GM19463 (cell line): ENCODE results near the gene AKT1S1.

Experiments
- ATAC-seq: cut with Tn5 transposase; IDR thresholded peaks from one replicate; pipeline ENCODE4 v1.9.1; 2021; ENCODE audit warnings: mild to moderate bottlenecking, moderate library complexity; ENCODE audit not compliant: unreplicated experiment

AKT1S1 gene

GRCh38 chr19:49871349-49871985, 5.7 kb downstream of the AKT1S1 start:
- no peak for ATAC-seq

GRCh38 chr19:49870309-49870901, 6.8 kb downstream of the AKT1S1 start:
- ATAC-seq, result no peak

- peak; percentile 72 for ATAC-seq
These were observed 7.5 kb downstream of the AKT1S1 start for GRCh38 chr19:49869484-49870308.

GRCh38 chr19:49869009-49869483, 8.1 kb downstream of the AKT1S1 start:
- ATAC-seq, result peak; percentile 8

GRCh38 chr19:49866933-49867782, 10.0 kb downstream of the AKT1S1 start, which contains the start of gene PNKP:
TSS of gene PNKP (minus strand) at chr19:49867576. CDS start at chr19:49867204, 372 bp downstream.
- ATAC-seq, result peak; percentile 35

GRCh38 chr19:49864890-49865289, 12.3 kb downstream of the AKT1S1 start:
- ATAC-seq, result no peak

GRCh38 chr19:49863935-49864320, 13.2 kb downstream of the AKT1S1 start:
- ATAC-seq, result no peak

- ATAC-seq, result no peak
These were observed 13.8 kb downstream of the AKT1S1 start for GRCh38 chr19:49863254-49863934.

GRCh38 chr19:49862391-49863253, 14.5 kb downstream of the AKT1S1 start:
- ATAC-seq, result no peak

- no peak for ATAC-seq
These were observed 15.4 kb downstream of the AKT1S1 start for GRCh38 chr19:49861541-49862378.

- ATAC-seq, result no peak
These were observed 16.0 kb downstream of the AKT1S1 start for GRCh38 chr19:49861107-49861506.

GRCh38 chr19:49860336-49861102, 16.6 kb downstream of the AKT1S1 start:
- ATAC-seq, result no peak

GRCh38 chr19:49859682-49860335, 17.3 kb downstream of the AKT1S1 start:
- no peak for ATAC-seq

GRCh38 chr19:49858088-49858985, 18.8 kb downstream of the AKT1S1 start:
- no peak for ATAC-seq

- ATAC-seq, result no peak
These were observed 19.4 kb downstream of the AKT1S1 start for GRCh38 chr19:49857838-49858087.

GRCh38 chr19:49857061-49857837, 19.9 kb downstream of the AKT1S1 start:
- ATAC-seq, result no peak
